HG03280 (cell line): Measurements from ENCODE around the gene CHD8.
"Not testable (repeated sequence)": the region's sequence is repeated elsewhere in the genome, so short reads cannot be mapped to it uniquely, and the experiment has no call there.

Source experiments
- ATAC-seq: cut with Tn5 transposase; IDR thresholded peaks from one replicate; pipeline ENCODE4 v1.9.1; 2021; ENCODE audit warnings: mild to moderate bottlenecking, moderate library complexity; ENCODE audit not compliant: unreplicated experiment

The CHD8 gene

DNA sequence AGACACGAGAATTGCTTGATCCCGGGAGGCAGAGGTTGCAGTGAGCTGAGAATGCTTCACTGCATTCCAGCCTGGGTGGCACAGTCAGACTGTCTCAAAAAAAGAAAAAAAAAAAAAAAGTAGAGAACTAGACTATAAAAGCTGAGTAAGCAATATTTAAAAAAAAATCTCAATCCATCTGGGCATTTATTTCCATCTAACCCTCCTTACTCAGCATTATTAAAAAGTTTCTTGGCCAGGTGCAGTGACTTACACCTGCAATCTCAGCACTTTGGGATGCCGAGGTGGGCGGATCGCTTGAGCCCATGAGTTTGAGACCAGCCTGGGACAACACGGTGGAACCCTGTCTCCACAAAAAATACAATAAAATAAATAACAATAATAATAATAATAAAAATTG lies 76.6 kb downstream of the CHD8 start:
- ATAC-seq = no peak

GRCh38 chr14:21373980-21374379 lies 81.9 kb downstream of the CHD8 start:
- ATAC-seq = no peak

- ATAC-seq = not testable (repeated sequence)
Measured at GRCh38 chr14:21372814-21373213, 83.1 kb downstream of the CHD8 start.

- no peak for ATAC-seq
Measured at GRCh38 chr14:21369949-21370679, 85.8 kb downstream of the CHD8 start.

DNA sequence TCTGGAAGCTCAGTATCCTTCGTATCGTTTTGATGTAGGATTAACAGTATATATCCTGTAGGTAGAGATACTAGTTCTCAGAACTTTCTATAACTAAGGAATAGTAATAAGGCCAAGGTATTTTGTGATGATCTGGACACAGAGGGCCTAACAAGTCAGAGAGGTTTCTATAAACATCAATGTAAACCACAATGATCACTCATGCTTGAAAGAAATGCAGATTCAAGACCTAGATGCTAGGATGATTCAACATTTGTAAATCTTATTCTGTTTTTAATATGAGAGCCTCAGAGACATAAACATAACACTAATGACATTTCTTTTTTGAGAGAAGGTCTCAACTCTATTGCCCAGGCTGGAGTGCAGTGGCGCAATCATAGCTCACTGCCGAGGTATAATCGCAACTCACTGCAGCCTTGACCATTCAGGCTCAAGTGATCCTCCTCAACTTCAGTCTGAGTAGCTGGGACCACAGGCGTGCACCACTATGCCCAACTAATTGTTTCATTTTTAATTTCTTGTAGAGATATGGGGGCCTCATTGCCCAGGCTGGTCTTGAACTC lies 88.3 kb downstream of the CHD8 start:
- ATAC-seq = no peak

DNA sequence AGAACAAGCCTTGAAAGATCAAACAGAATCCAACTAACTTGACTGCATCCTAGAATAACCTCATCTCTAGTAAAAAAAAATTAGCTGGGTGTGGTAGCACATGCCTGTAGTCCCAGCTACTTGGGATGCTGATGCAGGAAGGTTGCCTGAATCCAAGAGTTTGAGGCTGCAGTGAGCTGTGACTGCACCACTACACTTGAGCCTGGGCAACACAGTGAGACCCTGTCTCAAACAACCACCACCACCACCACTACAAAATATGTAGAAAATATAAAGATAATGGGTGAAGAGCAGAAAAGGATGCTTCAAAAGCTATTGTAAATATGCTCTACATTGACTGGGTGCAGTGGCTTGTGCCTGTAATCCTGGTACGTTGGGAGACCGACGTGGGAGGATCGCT lies 99.4 kb downstream of the CHD8 start:
- no peak for ATAC-seq

DNA sequence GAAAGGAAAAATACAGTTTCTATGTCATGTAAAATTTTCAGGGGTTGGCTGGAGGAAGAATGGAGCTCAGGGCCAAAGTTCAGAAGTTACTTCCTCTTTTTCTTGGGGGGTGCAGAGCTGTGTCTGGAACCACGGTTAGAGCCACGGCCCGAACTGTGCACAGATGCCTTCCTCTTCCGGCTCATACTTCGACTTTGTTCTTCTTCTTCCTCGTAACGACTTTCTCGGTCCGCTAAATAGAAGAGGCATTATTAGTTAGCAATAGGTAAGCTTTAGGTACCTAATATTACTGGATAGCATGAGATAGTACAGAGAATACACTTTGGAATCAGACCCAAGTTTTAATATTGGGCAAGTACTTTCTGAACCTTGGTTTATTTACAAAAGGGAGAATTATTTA lies 103.3 kb downstream of the CHD8 start:
- ATAC-seq = no peak

- ATAC-seq = no peak
Measured at GRCh38 chr14:21350539-21350938, 105.4 kb downstream of the CHD8 start.

DNA sequence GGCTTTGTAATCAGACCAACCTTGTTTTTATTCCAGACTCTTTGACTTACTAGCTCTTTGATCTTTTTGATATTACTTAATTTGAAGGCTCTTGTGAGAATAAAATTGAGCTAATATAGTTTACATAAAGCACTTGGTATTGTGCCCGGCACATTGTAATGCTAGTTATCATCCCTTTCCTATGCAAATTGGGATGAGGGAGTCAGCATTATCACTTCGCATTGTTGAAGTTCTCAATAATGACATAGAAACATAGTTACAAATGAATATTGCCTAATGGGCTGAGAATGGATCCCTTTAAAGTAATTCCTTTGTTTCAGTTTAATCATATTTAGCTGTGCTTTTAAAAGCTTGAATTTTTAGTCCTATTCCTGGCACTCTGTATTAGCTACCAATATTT lies 108.7 kb downstream of the CHD8 start:
- ATAC-seq = no peak

GRCh38 chr14:21346532-21347135 lies 109.3 kb downstream of the CHD8 start:
- ATAC-seq = no peak

DNA sequence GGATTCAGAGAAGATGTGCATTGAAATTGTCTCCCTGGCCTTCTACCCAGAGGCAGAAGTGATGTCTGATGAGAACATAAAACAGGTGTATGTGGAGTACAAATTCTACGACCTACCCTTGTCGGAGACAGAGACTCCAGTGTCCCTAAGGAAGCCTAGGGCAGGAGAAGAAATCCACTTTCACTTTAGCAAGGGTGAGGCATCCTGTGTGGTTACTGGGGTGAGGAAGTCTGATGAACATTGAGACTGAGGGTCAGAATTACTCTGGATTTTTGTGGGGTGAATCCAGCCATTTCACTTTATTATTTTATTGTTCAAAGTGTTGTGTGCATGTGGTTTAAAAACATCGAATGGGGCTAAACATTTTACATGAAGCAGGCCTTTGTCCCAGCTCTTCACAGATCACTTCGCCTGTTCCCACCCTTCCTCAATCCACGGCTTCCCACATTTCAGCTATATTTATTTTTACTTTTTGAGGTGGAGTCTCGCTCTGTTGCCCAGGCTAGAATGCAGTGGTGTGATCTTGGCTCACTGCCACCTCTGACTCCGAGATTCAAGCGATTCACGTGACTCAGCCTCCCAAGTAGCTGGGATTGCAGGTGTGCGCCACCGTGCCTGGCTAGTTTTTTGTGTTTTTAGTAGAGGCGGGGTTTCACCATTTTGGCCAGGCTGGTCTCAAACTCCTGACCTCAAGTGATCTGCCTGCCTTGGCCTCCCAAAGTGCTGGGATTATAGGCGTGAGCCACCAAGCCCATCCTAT lies 112.7 kb downstream of the CHD8 start:
- no peak for ATAC-seq
